HG03175 (cell line): ENCODE measurements around the gene ITGAL.
"Not testable (repeated sequence)": the region's sequence is repeated elsewhere in the genome, so short reads cannot be mapped to it uniquely, and the experiment has no call there.

Experiments used
- ATAC-seq: cut with Tn5 transposase; IDR thresholded peaks from one replicate; pipeline ENCODE4 v1.9.1; 2021; ENCODE audit warnings: mild to moderate bottlenecking, moderate library complexity; ENCODE audit not compliant: unreplicated experiment

Gene ITGAL

DNA sequence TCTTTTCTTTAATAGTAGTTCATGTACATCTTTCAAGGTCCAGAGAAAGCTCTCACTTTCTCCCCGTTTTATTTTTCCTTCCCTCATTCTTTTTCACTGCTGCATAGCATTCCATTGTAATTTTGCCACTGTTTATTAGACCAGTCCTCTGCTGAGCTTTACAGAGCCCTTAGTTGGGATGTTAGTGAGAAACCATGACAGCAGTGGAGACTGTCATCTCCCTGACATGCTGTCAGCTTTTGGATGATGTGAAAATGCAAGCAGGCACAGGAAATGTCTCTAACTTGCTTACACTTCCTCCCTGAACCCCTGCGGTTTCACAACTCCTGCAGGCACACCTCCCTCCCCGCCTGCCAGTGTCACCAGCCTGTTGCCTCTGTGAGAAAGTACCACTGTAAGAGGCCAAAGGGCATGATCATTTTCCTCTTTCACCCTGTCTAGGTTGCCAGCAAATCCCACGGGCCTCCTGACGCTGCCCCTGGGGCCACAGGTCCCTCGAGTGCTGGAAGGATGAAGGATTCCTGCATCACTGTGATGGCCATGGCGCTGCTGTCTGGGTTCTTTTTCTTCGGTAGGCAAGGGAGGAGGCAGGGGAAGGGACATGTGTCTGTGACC, at the start of gene ITGAL:
Gene ITGAL, plus strand, starts transcription at position 415 of the 615 bp plus-strand sequence. Its CDS starts 96 bp downstream, at position 511.
- peak; percentile 59 for ATAC-seq

- no peak for ATAC-seq
Observed at GRCh38 chr16:30428055-30428454, 44.5 kb upstream of the ITGAL start.

DNA sequence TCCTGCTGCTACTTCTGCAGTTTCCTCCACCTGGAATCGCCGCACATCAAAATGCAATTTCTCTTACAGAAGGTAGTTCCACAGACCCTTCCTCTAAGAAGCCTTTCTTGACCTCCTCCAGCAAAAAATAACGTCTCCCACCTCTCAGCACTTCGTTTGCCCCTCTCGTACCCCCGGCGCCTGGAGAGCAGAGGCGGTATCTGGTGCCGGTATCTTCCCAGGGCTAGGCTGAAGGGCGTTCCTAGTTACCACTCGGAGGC, 43.2 kb upstream of the ITGAL start:
- no peak for ATAC-seq

- ATAC-seq = peak; percentile 97
Observed at GRCh38 chr16:30429678-30430427, 42.7 kb upstream of the ITGAL start, which contains the start of gene DCTPP1. DCTPP1 (minus strand) TSS chr16:30430030; CDS start chr16:30429980, 50 bp downstream.

DNA sequence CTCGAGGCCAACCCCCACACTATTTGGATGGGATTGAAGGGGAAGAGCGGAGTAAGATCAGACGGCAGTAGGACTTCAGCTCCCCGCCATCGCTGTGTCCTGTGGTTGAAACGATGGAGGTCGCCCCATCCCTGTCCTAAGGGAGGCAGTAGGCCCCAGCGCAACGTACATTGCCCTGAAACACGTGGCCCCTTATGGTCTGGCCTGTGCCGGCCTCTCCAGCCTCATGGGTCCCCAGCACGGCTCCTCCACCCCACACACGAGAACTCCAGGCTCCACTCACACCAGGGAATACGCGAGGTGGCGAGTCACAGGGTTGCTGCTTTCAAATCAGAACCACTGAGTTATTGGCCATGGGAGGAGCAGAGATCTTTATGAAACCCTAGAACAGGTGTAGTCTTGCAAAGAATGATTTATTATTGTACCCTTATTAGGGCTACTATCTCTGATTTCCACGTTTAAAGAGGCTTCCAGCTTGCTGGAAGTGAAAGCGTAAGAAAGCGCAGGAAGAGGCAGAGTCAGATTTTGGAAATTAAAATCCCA, 42.0 kb upstream of the ITGAL start:
- no peak for ATAC-seq

GRCh38 chr16:30434852-30435251, 37.7 kb upstream of the ITGAL start:
- no peak for ATAC-seq

DNA sequence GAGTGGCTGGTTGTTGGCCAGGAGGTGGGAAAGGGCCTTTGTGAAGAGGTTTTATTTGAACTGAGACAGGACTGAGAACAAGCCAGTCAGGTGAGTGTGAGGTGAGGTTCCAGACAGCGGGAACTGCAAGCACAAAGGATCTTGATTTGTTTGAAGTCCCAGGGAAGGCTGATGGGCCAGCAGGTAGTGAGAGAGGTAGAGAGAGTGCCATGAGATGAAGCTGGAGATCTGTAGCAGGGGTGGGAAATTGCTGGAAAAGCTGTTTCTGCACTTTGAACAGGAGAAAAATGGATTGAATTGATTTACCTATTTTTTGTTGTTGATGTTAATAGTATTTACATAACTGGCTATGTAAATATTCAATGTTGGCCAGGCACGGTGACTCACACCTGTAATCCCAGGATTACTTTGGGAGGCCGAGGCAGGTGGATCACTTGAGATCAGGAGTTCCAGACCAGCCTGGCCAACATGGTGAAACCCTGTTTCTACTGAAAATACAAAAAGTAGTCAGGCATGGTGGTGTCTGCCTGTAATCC, 35.0 kb upstream of the ITGAL start:
- ATAC-seq = no peak

DNA sequence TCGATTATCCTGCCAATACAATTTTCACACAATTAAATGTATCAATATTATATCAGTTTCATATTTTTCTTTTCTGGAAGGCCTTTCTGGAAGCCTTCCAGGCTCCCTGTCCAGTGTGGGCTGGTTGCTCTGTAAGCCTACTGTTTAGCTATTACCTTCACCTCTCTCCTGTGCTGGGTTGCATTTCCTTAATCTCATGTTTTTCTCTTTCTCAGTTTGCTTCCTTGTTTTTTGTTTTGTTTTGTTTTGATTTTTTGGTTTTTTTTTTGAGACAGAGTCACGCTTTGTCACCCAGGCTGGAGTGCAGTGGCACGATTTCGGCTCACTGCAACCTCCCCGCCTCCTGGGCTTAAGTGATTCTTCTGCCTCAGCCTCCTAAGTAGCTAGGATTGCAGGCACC, 33.7 kb upstream of the ITGAL start:
- no peak for ATAC-seq

- ATAC-seq = no peak
Observed at GRCh38 chr16:30439720-30440348, 32.7 kb upstream of the ITGAL start.

GRCh38 chr16:30443631-30444030, 28.9 kb upstream of the ITGAL start:
- no peak for ATAC-seq

DNA sequence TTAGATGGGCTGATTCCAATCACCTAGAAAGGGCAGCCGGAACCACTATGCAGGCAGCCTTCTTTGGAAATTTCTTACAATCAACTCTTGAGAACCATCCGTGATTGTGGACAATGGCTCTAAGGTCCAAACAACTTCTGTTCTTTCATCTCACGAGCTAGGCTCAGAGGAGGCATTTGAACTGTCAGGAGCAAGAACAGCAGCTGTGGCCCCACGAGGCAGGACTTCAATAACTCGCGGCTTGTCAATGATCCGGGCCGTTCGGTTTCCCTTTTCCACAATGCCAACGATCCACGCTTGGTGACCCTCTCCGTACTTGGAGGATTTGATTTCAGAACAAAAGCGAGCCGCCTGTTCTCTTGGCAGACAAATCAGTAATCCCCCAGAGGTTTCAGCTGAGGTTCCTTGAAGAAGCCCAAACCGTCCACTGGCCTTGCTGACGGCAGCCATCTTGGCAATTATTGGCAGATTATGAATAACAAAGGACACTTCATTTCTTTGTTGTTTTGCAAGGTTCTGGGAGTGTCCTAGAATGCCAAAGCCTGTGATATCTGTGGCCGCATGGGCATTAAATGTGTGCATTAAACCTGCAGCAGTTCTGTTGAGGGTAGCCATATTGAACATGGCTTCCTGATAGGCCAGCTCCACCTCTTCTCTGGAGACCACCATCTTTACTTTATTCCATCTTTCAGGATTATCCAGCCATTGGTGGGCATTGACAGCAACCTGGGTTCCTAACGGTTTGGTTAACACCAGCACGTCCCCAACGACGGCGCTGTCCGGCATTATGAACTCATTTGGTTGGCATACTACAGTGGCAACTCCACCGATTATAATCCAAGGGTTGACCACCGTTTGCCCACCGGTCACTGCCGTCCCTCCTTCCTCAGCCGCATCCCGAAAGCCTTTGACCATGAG, 28.1 kb upstream of the ITGAL start:
- no peak for ATAC-seq

- no peak for ATAC-seq
Observed at GRCh38 chr16:30445149-30445407, 27.5 kb upstream of the ITGAL start.

- ATAC-seq = peak; percentile 90
Observed at GRCh38 chr16:30445408-30446202, 26.9 kb upstream of the ITGAL start, which contains the start of gene SEPHS2. SEPHS2 (minus strand) TSS chr16:30445874; CDS start chr16:30445727, 147 bp downstream.

DNA sequence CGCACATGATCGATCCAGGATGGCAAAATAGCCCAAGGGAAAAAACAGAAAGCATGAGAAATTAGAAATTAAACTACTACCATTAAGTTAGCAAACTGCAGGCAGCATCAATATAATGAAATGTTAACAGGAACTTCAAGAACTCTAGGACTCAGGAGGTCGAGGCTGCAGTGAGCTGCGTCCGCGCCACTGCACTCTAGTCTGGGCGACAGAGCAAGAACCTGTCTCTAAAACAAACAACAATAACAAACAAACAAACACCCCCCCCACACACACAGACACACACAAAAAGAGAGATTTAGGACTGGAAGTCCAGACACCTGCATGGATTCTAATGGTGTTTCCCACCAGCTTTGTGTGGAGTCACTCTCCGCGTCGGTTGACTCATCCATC, 26.3 kb upstream of the ITGAL start:
- ATAC-seq = no peak

DNA sequence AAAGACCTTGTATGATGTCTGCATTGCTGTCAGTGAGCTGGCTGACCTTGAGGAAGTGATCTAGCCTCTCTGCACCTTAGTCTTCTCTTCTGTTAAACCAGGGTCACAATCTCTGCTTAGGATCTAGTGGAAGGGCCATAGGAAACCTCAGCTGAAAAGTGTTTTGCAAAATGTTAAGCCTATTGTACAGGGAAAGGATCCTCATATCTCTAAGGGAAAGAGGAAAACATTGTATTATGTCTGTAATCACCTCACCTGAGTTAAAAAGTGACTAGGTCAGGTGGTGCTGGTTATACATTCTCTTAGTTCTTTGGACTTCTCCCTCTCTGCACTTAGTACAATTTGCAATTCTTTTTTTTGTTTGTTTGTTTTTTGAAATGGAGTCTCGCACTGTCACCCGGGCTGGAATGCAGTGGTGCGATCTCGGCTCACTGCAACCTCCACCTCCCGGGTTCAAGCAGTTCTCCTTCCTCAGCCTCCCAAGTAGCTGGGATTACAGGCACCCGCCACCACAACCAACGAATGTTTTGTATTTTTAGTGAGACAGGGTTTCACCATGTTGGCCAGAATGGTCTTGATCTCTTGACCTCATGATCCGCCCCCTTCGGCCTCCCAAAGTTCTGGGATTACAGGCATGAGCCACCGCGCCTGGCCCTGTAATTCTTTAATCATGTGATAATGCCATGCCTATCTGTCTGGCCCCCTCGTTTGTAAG, 24.9 kb upstream of the ITGAL start:
- ATAC-seq = no peak

- no peak for ATAC-seq
Observed at GRCh38 chr16:30449116-30449435, 23.5 kb upstream of the ITGAL start.

- ATAC-seq = not testable (repeated sequence)
Observed at GRCh38 chr16:30452709-30453580, 19.6 kb upstream of the ITGAL start.

DNA sequence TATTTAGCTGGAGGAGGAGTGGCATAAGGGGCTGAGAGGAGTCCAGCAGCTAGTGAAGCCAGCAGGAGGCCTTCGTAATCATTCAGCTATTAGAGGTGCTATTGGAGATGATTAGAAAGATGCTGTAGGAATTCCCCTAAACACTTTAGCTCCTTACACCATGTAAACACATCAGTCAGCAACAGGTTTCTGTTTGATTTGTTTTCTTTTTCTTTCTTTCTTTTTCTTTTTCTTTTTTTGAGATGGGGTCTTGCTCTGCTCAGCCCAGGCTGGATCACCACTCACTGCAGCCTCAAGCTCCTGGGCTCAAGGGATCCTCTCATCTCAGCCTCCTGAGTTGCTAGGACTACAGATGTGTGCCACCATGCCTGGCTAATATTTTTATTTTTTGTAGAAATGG, 16.2 kb upstream of the ITGAL start:
- ATAC-seq = no peak

DNA sequence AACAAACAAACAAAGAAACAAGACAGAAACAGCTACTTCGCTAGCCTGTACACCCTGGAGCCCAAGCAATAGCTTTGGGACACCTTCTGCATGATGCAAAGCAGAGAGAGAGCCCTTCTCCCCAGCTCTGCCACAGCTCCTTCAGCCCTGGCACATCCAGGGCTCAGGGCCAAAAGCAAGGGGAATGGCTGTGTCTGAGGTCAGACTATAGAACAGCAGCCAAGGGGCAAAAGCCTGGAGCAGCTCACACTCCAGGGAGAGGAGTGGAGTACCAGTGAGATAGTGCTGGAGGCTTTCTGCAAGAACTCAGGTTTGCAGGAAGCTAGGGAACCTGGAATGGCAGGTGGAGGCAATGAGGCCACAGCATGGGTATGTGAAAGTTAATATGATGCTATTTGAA, 15.3 kb upstream of the ITGAL start:
- ATAC-seq = no peak
